Endothelial cell of umbilical vein (primary cell): Measurements from ENCODE around the gene LRCH2.

Experiments used
- CTCF ChIP-seq, 2 donors: IDR thresholded peaks; 1 replicate in 1 of 2; 2 replicates in 1 of 2; pipeline ENCODE4 v1.5.1; 2011; ENCODE audit warnings: low read length in 2 of 2, mild to moderate bottlenecking in 2 of 2, moderate library complexity in 2 of 2, control low read depth in 1 of 2, inconsistent platforms in 1 of 2, low read depth in 1 of 2; ENCODE audit not compliant: insufficient read depth in 1 of 2; ENCODE audit errors: extremely low read depth in 1 of 2
- EZH2 ChIP-seq: IDR thresholded peaks from 2 replicates; pipeline ENCODE4 v1.6.1; 2012; ENCODE audit warnings: borderline replicate concordance, low read depth, mild to moderate bottlenecking, moderate library complexity, low read length, inconsistent platforms; ENCODE audit not compliant: severe bottlenecking
- POLR2A ChIP-seq: IDR thresholded peaks from 2 replicates; pipeline ENCODE4 v1.6.1; 2012; ENCODE audit warnings: low read depth, mild to moderate bottlenecking, control low read depth, low read length
- POLR2AphosphoS5 ChIP-seq: IDR thresholded peaks from 2 replicates; pipeline ENCODE4 v1.6.1; 2012; ENCODE audit warnings: low read depth, mild to moderate bottlenecking, control low read depth, low read length, moderate library complexity; ENCODE audit not compliant: insufficient read depth

DNA sequence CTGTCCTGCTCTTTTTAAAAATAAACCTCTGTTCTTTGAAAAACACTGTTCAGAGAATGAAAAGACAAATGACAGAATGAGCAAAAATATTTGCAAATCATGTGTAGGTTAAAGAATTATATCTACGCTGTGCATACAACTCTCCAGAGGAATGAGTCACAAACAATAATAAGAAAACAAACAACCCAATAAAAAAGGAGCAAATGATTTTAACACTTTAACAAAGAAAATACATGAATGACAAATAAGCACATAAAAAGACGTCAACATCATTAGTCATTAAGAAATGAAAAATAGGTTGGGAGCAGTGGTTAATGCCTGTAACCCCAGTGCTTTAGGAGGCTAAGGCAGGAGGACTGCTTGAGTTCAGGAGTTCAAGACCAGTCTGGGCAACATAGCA is 21.1 kb upstream of the LRCH2 start:
- TF ChIP-seq EZH2, result no peak
- TF ChIP-seq POLR2A, result no peak
- TF ChIP-seq CTCF (IDR thresholded peaks at IDR 0.05; ENCODE audit: extremely low read depth in 1 of 2, insufficient read depth in 1 of 2, low read depth in 1 of 2, low read length in 2 of 2), result no peak
- TF ChIP-seq POLR2AphosphoS5, result no peak
